Measurements from ENCODE around the gene SMC6.

DNA sequence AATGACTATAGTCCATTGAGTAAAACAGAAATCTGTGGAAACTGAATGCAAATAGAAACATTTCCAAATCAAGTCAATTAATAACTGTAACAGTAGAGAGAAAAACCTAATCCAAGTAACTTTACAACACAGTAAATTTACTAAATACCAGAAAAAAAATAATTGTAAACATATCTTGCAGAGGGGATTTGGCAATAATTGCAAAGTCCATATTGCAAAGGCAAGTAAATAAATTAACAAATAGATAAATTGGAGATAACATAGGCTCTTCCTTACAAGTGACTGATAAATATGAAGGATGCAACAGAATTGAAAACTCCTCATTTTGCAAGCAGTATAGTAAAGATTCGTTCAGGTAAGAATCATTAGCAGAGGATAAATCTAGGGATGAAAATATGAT, 65.0 kb downstream of the SMC6 start:
- TF ChIP-seq, protein P1, sequence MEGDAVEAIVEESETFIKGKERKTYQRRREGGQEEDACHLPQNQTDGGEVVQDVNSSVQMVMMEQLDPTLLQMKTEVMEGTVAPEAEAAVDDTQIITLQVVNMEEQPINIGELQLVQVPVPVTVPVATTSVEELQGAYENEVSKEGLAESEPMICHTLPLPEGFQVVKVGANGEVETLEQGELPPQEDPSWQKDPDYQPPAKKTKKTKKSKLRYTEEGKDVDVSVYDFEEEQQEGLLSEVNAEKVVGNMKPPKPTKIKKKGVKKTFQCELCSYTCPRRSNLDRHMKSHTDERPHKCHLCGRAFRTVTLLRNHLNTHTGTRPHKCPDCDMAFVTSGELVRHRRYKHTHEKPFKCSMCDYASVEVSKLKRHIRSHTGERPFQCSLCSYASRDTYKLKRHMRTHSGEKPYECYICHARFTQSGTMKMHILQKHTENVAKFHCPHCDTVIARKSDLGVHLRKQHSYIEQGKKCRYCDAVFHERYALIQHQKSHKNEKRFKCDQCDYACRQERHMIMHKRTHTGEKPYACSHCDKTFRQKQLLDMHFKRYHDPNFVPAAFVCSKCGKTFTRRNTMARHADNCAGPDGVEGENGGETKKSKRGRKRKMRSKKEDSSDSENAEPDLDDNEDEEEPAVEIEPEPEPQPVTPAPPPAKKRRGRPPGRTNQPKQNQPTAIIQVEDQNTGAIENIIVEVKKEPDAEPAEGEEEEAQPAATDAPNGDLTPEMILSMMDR (IDR thresholded peaks at IDR 0.05): no peak
- TF ChIP-seq EP300 (IDR thresholded peaks at IDR 0.05): no peak
- no peak for TF ChIP-seq POLR2AphosphoS5 (IDR thresholded peaks at IDR 0.05)
